Activated CD8-positive, alpha-beta T cell treated with anti-CD3 and anti-CD28 coated beads for 36 hours (primary cell): ENCODE measurements around the gene HSPA8. TPM values are rescaled to one million over a fixed set of nuclear protein-coding genes. Genes with fewer than 3 reads are reported as not detected.

ENCODE experiments used
- ATAC-seq: fragments of 200-7000 bp; cut with Tn5 transposase; one replicate; pipeline ENCODE4 v1.10.0; 2021; ENCODE audit warnings: mild to moderate bottlenecking, moderate library complexity
- CTCF ChIA-PET: fragments of 350-600 bp; sonication (Branson Sonifier 250); formaldehyde crosslinking; loops from one replicate; lab custom pipeline; 2021; ENCODE audit warnings: antibody characterized with exemption; lab: Charles Lee
- POLR2A ChIA-PET: fragments of 350-600 bp; sonication (Branson Sonifier 250); formaldehyde crosslinking; loops from one replicate; lab custom pipeline; 2021; ENCODE audit warnings: antibody characterized with exemption; lab: Charles Lee
- DNase-seq: peaks from one replicate; pipeline ENCODE4 v3.0.0-alpha.2; 2020
- H3K27ac Mint-ChIP-seq: one replicate; pipeline ENCODE4 v1.8.0; 2021; ENCODE audit warnings: mild to moderate bottlenecking, mixed read lengths
- H3K27me3 Mint-ChIP-seq: one replicate; pipeline ENCODE4 v1.8.0; 2021; ENCODE audit warnings: mixed read lengths
- H3K36me3 Mint-ChIP-seq: one replicate; pipeline ENCODE4 v1.8.0; 2021; ENCODE audit warnings: low read depth, mixed read lengths
- H3K4me1 Mint-ChIP-seq: one replicate; pipeline ENCODE4 v1.8.0; 2021; ENCODE audit warnings: low read depth, mixed read lengths
- H3K4me3 Mint-ChIP-seq: one replicate; pipeline ENCODE4 v1.8.0; 2021; ENCODE audit warnings: mild to moderate bottlenecking, moderate library complexity, mixed read lengths
- H3K9me3 Mint-ChIP-seq: one replicate; pipeline ENCODE4 v1.8.0; 2021; ENCODE audit warnings: mixed read lengths
- CTCF ChIP-seq: fragments of 200-600 bp; IDR thresholded peaks from one replicate; pipeline ENCODE4 v1.8.0; 2022; ENCODE audit warnings: antibody characterized with exemption, mild to moderate bottlenecking
- intact Hi-C: fragments of 100-400 bp; cut with micrococcal nuclease; formaldehyde crosslinking; loops from one replicate; pipeline ENCODE4 v1.10.0; 2022
- total RNA-seq, 2 experiments: library from RNA; stranded (reverse); gene quantifications; one replicate each; pipeline ENCODE4 v1.2.3, GENCODE V29; 2021

The HSPA8 gene
- total RNA-seq, 2 experiments from 2014 or later: 2,808 to 2,816 TPM

- intact Hi-C loops: no loop called here
- Mint-ChIP-seq H3K27me3 (no peaks in the 10 kb centered on the region), H3K4me1 (no peaks in the 10 kb centered on the region), H3K4me3 (no peak overlapping the region), H3K9me3 (no peaks in the 10 kb centered on the region), H3K36me3 (no peaks in the 10 kb centered on the region), H3K27ac (no peak overlapping the region)
- ChIA-PET POLR2A (interaction anchor here (0.7 to 6.8 kb wide), 4 partner anchors 8 to 14 kb away, joined by 3 to 64 read pairs (median 3); no protein-coding TSS in a partner anchor), CTCF (interaction anchor here (0.7 to 2.8 kb wide), 8 partner anchors 9 to 291 kb away, joined by 3 to 22 read pairs (median 4); no protein-coding TSS in a partner anchor)
- TF ChIP-seq CTCF: no peak
- ATAC-seq: no peak
- DNase-seq: no peak
These were observed 15.3 kb downstream of the HSPA8 start for GRCh38 chr11:123046473-123047259.

DNA sequence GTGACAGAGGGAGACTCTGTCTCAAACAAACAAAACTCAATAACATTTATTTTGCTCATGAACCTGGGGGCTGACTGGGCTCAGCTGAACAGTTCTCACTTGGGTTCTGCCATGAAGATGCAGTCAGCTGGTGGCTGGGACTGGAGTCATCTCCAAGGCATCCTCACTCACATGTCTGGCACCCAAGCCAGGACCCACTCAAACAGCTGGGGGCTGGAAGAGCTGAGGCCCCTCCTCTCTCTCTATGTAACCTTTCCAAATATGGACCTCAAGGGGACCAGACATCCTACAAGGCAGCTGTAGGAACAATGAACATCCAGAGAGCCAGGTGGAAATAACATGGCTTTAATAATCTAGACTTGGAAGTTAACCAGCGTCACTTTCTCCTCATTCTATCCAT lies 16.8 kb downstream of the HSPA8 start:
- Mint-ChIP-seq H3K4me1 (no peaks in the 10 kb centered on the region), H3K4me3 (no peak overlapping the region), H3K9me3 (no peaks in the 10 kb centered on the region), H3K27me3 (no peaks in the 10 kb centered on the region), H3K36me3 (no peaks in the 10 kb centered on the region), H3K27ac (no peak overlapping the region)
- intact Hi-C loops: no loop called here
- ChIA-PET CTCF (interaction anchor here (1.1 to 2.8 kb wide), 4 partner anchors 8 to 216 kb away, joined by 3 to 22 read pairs (median 7); no protein-coding TSS in a partner anchor), POLR2A (interaction anchor here (6.8 kb wide), 1 partner anchor 10 kb away, joined by 64 read pairs; no protein-coding TSS in a partner anchor)
- no peak for DNase-seq
- no peak for ATAC-seq
- TF ChIP-seq CTCF: no peak

DNA sequence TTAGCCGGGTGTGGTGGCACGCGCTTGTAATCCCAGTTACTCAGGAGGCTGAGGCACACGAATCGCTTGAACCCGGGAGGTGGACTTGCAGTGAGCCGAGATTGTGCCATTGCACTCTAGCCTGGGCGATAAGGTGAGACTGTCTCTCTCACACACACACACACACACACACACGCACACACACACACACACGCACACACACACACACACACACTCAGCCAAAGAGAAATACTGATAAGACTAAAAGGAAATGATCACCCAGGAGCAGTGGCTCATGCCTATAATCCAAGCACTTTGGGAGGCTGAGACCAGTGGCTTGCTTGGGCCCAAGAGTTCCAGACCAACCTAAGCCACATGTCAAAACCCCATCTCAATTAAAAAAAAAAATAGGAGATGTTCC lies 20.8 kb downstream of the HSPA8 start:
- no peak overlapping the region for H3K4me3 Mint-ChIP-seq
- CTCF ChIA-PET: no interaction called here

DNA sequence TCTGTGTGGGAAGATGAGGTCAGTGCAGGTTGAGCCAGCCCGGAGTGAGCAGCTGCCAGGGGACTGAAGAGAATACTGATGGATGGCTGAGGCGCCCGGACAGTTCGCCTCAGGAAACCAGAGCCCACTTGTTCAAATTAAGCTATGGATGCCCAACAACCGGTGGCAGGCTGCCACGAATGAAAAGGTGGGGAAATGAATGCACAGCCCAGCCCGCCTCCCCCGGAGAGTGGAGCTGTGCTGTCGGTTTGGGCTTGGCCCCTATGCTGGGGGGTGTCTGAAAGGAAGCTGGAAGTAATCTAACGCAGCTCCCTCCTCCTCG lies 21.9 kb downstream of the HSPA8 start:
- Mint-ChIP-seq H3K4me1 (no peaks in the 10 kb centered on the region), H3K27ac (no peak overlapping the region), H3K4me3 (no peak overlapping the region), H3K9me3 (no peaks in the 10 kb centered on the region), H3K27me3 (peaks cover 1% of the 10 kb centered on the region), H3K36me3 (no peaks in the 10 kb centered on the region)
- POLR2A ChIA-PET: interaction anchor here (0.8 kb wide), 1 partner anchor 14 kb away, joined by 3 read pairs; no protein-coding TSS in a partner anchor
- CTCF ChIA-PET: interaction anchor here (0.7 to 1.0 kb wide), 2 partner anchors 14 to 17 kb away, joined by 3 to 5 read pairs; no protein-coding TSS in a partner anchor
- ATAC-seq (no peak), DNase-seq (no peak)
- no peak for TF ChIP-seq CTCF
- intact Hi-C loops: no loop called here

More for the DNA sequence above, 20.8 kb downstream of the HSPA8 start:
- H3K4me1 Mint-ChIP-seq: no peaks in the 10 kb centered on the region
- TF ChIP-seq CTCF: no peak
- ATAC-seq (no peak), DNase-seq (no peak)
- H3K27ac Mint-ChIP-seq: no peak overlapping the region
- POLR2A ChIA-PET: no interaction called here
- intact Hi-C loops: no loop called here
- no peaks in the 10 kb centered on the region for H3K9me3 Mint-ChIP-seq
- H3K36me3 Mint-ChIP-seq: no peaks in the 10 kb centered on the region
- H3K27me3 Mint-ChIP-seq: no peaks in the 10 kb centered on the region

DNA sequence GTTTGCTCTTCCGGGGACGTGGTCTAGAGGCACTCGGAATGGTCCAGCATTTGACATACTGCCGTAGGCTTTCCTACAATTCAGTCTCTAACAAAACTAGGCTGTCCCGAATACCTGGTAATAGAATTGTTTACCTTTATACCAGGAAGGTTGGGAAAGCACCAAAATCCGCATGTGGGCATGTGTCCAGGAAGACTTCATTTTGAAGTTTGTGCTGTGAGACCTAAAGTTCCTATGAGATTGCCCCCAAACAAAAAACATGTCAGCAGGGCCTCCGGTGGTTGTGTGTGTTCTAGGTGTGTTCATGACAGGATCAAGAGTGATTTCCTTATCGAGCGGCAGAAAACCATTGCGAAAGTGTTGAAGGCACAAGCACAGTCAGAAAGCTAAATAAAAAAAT lies 26.1 kb downstream of the HSPA8 start:
- H3K27me3 Mint-ChIP-seq: peaks cover 1% of the 10 kb centered on the region
- ATAC-seq (no peak), DNase-seq (no peak)
- H3K4me3 Mint-ChIP-seq: no peak overlapping the region
- TF ChIP-seq CTCF: no peak
- H3K36me3 Mint-ChIP-seq: no peaks in the 10 kb centered on the region
- POLR2A ChIA-PET: interaction anchor here (0.7 to 1.0 kb wide), 2 partner anchors 19 to 360 kb away, joined by 3 to 4 read pairs; no protein-coding TSS in a partner anchor
- CTCF ChIA-PET: interaction anchor here (10.3 kb wide), 1 partner anchor 13 kb away, joined by 79 read pairs; no protein-coding TSS in a partner anchor
- no peaks in the 10 kb centered on the region for H3K9me3 Mint-ChIP-seq
- H3K27ac Mint-ChIP-seq: no peak overlapping the region
- H3K4me1 Mint-ChIP-seq: peaks cover 3% of the 10 kb centered on the region
- intact Hi-C loops: no loop called here
